HG02852 (cell line): ENCODE results near the gene IL5RA.

Experiments
- ATAC-seq: cut with Tn5 transposase; IDR thresholded peaks from one replicate; pipeline ENCODE4 v1.9.1; 2021; ENCODE audit warnings: mild to moderate bottlenecking, moderate library complexity; ENCODE audit not compliant: unreplicated experiment

The IL5RA gene

DNA sequence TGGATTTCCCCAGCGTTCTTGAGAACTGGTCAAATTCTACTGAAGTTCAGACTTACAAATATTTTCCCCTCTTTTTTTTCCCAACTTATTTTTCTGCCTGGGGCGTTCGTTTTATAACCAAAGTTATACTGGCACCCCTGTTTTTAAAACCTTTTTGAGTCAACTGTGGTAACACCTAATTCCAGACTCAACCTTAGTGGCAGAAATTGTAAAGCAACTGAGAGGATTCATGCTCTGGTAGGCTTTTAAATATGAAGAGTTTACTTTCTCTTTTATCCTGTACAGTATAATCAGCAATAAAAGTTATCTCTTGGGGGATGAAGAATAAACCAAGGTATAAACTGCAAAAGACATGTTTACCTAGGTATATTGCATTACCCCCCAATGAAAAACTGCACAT, 2.3 kb downstream of the IL5RA start:
- ATAC-seq: no peak

DNA sequence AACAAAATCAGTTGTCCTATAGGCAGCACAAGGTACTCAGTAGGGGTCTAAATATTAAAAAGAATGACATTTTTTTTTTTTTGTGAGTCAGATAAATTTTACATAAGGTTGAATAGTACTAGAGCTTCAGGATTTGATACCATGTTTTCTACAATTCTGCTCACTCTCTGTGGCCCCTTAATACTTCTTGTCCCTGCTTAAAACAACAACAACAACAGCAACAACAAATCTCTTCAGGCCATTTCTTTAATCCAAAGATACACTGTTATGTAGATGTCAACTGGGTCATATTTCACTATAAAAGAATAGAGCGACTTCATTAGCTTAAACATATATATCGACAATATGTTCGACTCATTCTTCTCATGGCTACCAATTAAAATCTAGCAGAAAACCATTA, 3.0 kb downstream of the IL5RA start:
- ATAC-seq: no peak

DNA sequence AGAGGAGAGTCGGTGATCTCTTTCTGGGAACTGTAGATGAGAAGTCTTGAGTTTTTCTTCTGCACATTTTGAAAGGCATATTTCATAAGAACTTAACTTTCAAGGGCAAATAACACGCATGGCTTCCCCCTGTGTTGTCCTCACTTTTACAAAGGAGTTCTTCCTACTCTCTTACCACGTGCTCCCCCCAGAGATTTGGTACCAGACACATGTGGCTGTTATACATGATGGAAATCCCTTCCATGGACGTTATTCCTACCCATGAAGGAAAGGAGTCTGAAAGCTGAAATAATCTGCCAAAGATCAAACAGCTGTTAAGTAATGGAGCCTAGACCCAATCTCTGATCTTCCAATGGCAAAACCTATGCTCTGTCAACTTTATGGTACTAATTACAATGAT, 4.4 kb downstream of the IL5RA start:
- ATAC-seq: no peak

DNA sequence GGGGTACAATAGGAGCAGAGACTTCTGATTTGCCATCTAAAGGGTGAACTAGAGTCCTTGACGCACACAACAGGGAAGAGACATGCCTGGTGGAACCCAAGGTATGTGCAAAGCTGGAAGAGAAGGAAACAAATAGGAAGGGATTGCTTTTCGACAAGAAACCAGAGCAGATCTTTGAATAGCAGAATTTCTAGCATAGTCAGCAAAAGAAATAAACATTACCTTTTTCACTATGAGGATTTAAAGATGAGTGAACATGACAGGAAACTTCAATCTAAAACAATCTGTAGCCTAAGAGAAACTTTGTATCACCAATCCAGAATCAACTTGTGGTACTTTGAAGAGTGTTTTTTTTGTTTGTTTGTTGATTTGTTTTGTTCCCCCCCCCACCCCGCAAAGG, 4.9 kb downstream of the IL5RA start:
- no peak for ATAC-seq

DNA sequence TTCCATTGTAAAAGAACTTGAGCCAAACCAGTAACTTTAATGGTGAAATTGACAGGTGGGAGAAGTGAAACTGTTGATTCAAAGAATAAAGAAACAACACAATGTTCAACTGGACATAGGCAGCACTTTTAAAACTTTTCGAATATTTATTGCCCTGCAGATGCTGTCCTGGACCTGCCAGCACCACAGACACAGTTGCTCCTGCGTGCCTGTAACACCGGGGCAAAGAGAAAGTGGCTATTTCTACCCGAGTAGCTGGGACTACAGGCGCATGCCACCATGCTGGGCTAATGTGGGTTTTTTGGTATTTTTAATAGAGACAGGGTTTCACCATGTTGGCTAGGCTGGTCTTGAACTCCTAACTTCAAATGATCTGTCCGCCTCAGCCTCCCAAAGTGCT, 7.4 kb downstream of the IL5RA start:
- ATAC-seq: no peak

DNA sequence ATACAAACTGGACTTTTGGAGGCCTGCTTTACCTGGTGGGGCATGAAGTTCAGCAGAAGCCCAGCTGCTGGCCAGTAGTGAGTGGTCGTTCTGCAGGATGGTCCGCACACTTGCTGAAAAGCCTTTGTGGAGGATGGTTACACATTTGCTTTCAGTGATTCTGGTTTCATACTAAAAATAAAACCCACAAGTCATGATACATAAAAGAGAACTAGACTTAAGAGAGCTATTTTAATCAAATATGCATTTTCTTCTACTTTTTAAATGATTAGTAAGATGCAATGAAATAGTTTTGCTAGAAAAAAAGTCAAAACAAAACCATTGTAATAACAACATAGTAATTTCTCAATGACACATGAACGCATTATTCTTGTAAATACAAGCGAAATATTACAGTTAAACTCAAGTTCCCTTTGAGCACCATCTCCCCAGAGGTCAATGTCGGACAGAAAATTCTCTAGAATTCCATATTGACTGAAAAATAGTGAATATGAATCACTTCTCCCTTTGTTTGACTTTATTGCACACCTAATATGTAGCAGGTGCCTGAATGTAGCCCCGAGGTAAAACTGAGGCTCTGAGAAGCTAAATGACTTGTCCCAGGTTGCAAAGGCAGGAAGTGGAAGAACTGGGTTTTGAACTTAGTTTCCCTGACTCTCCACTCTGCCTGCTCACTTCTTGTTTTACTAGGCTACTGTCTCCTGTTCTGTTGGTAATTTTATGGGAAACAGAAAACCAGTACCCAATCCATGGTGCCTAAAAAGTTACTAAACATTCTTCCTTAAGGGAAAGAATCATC, 8.3 kb downstream of the IL5RA start:
- ATAC-seq: peak; percentile 71

DNA sequence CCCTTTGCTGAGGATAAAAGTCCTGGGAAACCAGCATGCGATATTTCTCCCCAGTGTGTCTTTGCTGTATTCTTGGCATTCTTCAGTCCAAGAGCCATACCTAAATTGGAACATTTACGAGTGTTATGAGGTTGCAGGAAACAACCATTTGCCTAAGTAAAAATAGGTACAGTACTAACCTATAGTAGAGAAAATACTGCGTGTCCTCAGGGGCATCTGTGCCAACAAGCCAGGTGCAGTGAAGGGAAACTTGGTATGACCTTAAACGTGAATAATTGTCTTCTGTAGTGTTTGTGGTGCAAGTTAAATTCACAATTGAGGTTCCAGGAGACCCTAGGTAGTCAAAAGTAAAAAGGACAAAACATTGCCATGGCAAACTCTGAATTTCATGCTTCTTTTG, 12.2 kb downstream of the IL5RA start:
- ATAC-seq: no peak

DNA sequence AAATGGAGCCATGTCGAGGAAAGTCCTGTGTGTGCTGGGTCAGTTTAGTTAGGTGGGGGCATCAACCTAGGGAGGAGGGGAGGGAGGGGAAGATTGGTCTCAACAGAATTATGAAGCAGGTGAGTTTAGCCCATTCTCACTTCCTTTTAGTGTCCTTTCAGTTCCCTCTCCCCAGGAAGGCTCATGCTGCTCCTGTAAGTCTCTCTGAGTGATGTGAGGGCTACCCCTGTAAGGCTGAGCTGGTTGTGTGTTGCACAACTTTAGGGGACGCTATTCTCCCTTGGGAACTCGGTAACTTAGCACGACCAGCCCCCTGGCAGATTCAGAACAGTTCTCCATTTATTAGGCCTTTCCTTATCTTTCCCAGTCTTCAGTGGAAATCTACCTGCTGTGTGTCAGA, 21.2 kb downstream of the IL5RA start:
- ATAC-seq: peak; percentile 96

DNA sequence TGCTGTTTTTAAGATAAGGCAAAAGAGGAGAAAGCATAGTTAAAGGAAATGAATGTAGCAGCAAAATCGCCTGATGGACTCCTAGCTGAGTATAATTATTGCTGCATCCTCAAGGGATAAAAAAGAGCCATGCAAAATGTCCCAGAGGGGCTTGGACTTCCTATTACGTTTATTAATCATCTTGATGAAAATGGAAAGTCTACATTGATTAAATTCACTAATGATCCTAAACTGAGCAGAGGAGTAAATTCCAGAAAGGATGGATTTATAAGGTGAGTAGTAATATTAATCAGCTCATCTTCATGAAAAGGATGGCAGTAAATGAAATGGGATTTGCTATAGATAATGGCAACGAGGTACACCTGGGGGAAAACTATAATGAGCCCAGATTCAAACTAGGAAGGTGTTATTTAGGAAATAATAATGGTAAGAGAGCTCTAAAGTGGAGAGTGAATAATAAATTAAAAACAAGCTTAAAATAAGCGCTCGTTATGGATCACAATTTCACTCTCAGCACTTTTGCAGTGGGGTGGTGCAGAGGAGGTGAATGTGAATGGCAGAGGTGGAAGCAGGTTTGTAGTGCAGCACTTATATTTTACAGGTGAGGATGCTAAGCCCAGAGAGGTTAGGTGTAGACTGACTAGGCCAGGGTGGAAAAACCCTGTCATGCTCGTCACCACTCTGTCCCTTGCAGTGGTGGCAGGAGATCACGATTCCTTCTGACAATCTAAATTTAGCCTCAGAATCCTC, 22.3 kb downstream of the IL5RA start:
- ATAC-seq: no peak

DNA sequence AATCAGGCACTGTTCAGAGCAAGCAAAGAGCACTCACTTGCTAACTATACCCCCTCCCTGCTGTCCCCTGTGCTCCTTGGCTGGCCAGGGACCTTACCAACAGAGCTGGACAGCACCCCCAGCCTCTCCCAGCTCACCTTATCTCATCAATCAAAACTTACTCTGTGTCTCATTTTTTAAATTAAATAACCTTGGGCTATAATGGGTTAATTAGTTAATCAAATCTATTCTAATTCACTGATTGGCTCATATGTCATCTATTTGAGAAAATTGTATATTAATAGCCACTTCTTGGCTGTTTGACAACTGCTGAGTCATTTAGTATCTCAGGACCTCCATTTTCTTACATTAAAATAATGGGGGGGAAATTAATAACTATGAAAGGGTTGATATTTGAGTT, 22.9 kb downstream of the IL5RA start:
- no peak for ATAC-seq

DNA sequence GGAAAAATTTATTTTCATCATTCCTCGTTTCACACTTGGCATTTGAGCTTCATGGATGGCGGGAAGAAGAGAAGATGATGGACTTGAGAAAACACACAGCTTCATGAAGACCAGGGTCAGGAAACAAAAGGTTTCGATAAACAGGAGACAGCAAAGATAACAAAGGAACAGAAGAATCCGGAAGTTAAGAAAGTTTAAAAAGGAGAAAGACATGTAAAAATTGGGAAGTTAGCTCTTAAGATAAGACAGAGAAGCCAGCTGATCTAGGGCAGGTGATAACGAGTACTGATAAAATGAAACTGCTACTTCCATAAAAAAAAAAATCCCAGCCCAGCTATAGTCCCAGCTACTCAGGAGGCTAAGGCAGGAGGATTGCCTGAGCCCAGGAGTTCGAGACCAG, 23.9 kb downstream of the IL5RA start:
- no peak for ATAC-seq

DNA sequence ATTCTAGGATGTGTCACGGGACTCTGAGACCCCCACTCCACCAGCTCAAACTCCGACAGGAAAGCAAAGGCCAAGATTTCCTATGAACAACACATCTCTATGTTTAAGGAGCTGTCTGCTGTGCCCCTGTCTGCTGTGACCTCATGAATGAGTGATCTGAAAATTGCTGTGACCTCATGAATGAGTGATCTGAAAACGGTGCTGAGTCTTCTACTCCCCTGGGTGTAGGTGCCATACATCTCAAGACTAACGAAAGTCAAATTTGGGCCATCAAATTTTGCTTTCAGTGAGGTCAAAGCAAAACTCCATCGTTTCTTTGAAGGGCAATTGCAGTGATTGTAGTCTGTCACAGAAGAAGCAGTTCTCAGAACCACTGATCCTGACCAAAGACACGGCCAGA, 24.4 kb downstream of the IL5RA start:
- no peak for ATAC-seq

DNA sequence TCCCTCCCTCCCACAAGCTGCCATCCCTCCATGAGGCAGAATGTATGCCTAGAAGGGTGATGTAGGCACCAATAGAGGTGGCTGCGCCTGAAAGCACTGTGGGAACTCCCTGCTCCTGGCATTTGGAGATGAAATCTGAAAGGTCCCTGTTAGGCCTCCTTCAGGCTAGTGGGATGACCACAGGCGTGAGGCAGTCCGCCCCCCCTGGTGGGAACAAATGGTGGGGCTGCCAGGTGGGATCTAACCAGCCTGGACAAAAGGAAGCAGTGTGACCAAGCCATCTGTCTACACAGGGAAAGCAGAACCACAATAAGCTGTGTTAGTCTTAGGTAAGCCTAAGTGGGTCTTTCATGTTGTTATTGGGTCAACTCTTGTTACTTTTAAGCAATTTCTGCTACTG, 25.3 kb downstream of the IL5RA start:
- no peak for ATAC-seq

DNA sequence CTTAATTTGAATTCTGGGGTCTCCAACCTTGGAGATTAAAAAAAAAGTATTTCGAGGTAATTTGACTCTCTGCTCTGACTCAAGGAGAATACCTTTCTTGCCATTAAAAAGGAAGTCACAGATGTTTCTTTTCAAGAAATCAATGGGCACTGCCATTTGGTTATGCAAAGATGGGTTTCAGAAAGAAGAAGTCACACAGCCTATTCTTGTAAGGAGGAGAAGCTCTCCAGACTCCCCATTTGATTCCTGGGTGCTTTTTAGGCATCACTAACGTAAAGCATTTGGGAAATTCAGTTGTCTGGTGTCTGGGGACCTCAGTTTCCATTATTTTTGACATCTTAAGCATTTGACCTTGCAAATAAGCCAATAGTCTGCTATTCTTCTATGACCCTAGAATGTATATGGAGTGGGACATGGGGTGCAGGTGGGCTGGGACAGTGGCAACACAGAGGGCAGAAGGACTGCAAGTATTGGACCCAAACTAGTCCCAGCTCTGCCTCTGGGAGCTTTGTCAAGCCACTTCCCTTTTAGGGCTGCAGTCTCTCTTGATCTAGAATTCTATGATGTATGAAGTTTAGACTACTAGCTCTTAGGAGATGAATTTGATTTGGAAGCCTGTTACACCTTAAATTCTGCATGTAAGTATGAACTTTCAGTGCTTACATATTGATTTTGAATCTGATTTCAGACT, 27.8 kb downstream of the IL5RA start:
- ATAC-seq: peak; percentile 77

DNA sequence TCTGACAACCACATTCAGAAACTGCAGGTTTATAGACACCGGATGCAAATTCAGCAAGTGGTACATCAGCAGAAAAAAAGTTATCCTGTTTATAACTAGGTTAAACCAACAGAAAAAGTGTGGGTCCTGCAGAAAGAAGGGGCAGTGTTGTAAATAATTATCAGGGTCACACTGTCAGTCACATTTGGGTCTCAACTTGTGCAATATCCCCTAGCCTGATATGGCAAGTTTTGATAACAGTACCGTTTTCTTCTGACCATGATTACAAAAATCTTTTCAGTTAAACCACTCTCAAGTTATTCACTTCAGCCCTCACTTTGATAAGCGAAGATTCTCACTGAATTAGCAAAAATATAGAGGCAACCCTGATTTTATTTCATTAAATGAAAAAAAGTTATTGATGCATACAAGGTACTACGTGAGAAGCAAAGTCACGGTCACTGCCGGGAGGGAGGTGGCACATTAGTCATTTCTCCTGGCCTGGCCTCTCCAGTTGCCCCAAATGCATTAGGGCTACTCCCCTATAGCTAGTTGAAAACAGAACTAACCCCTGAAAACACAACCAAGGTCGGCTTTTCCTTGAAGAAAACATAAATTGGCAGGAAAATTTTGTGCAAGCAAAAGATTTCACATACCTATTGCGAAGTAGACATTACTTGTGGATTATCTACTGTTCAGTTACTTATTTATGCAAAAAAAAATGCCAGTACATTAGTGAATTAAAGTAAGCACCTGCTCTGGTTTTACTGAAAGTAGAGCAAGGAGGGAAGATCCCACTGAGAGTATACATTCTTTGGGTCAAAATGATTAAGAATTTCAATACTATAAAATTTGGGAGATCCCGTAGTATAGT, 28.6 kb downstream of the IL5RA start:
- peak; percentile 25 for ATAC-seq

DNA sequence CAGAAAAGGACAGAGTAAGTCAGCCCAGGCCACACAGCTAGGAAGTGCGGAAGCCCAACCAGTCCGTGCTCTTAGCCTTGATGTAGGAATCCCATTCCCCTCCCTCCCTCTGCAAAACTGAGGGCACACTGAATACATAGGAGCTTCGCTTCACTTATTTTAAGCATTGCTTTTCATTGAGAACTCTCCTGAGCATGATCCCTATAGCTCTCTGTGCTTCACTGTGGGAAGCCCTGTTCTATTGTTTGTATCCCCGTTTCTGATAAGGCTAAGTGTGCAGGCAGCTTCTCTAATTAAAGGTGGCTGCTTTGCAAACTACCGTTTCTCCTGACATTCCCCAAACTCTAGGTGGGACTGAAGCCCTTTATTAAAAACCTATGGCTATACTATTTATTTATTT, 29.9 kb downstream of the IL5RA start:
- no peak for ATAC-seq

DNA sequence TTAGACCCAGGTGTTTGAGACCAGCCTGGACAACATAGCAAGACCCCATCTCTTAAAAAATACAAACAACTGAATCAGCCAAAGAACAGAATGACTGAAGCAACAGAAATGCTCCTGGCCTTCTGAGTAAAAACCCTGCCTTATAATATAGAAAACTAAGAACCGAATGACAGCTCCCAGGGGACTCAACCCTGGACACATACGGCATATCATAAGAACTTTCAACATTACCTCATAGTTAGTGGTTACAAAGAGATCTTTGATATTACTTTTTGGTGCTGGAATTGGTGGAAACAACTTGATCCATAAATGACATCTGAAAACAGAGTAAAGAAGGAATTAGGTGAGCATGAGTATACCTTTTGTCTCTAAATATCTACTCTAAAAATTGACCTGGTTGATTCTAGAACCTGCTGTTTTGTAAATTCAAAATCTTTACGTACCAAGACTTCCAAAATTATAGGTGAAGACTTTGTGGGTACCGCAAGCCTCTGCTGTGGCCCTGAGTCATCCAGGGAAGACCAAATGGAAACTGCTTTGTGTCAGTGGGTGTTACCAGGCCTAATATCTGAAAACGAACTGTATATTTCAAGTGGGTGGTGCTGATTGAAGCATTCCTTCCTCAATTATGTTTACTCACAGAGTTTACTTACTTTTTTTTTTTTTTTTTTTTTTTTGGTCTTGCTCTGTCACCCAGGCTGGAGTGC, 35.5 kb downstream of the IL5RA start:
- ATAC-seq: peak; percentile 76

DNA sequence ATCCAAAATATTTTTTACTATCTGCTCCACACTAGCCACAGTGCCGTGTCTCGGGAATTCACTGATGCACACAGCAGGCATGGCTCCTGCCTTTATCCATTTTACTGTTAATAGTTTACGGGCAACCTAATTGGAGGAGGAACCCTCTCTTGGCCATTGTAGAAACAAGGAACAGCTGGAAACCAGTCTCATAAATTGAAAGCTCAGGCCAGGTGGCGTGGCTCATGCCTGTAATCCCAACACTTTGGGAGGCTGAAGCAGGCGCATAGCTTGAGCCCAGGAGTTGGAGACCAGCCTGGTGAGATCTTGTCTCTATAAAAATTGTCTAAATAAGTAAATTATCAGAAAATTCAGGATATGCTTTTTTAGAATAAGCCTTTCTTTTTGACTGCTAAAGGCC, 39.0 kb downstream of the IL5RA start:
- ATAC-seq: no peak

DNA sequence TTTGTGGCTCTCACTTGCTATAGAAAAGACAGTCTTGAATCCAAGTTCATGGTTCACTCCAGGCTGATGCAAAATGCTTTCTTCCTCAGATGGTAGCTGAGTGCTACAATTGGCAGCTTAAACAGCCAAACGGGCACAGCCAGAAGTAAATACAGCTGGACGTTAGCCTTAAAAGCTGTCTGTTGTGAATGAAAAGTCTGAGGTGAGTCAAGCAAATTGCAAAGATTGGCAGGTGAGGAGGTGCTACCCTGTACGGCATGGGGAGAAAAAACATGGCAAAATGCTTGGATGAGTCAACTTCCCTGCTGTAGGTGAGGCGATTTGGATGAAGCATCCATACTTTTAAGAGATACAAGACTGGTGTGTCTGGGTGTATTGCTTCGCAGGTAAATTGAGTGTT, 40.5 kb downstream of the IL5RA start:
- no peak for ATAC-seq

DNA sequence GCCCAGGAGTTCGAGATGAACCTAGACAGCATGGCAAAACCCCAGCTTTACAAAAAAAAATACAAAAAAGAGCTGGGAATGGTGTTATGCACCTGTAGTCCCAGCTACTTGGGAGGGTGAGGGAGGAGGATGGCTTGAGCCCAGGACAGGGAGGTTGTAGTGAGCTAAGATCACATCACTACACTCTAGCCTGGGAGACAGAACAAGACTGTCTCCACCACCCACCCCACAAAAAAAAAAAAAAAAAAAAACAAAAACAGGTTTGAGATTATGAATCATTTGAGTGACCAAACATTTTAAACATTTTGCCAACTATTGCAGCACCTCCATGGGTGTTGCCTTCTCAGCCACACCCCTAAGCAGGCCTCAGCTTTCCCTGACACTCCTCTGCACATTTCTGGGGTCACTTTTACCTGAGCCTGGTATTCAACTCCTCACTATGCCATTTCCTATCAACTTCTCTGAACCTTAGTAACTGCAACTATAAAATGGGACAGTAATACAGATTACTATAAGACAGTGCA, 41.8 kb downstream of the IL5RA start:
- no peak for ATAC-seq
